ENCODE data around the gene ATF7.

ATF7 gene

DNA sequence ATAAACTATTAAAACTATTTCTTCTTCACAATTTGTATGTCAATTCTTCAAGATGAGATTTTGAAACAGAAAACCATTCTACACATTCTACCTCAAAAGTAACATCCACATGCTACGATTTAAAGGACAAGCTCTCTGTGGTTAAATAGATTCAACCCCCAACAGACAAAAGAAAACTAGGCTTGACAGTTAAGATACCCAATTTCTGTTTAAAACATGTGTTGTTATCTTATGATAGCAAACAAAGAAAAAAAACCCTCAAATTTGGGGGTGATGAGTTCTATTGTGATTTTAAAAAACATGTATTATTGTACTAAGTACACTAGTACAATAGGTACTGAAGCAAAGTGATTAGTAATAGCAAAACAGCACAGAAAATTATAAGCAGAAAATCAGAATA is 33.8 kb downstream of the ATF7 start:
- no peak overlapping the region for H3K4me3 ChIP-seq (ENCODE audit: low read length)
- TF ChIP-seq, protein P1, sequence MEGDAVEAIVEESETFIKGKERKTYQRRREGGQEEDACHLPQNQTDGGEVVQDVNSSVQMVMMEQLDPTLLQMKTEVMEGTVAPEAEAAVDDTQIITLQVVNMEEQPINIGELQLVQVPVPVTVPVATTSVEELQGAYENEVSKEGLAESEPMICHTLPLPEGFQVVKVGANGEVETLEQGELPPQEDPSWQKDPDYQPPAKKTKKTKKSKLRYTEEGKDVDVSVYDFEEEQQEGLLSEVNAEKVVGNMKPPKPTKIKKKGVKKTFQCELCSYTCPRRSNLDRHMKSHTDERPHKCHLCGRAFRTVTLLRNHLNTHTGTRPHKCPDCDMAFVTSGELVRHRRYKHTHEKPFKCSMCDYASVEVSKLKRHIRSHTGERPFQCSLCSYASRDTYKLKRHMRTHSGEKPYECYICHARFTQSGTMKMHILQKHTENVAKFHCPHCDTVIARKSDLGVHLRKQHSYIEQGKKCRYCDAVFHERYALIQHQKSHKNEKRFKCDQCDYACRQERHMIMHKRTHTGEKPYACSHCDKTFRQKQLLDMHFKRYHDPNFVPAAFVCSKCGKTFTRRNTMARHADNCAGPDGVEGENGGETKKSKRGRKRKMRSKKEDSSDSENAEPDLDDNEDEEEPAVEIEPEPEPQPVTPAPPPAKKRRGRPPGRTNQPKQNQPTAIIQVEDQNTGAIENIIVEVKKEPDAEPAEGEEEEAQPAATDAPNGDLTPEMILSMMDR (IDR thresholded peaks at IDR 0.05; ENCODE audit: insufficient read depth, low read depth, low read length, missing control alignments): no peak

GRCh38 chr12:53591301-53592206 is 34.6 kb downstream of the ATF7 start:
- TF ChIP-seq, protein P1 (IDR thresholded peaks at IDR 0.05; ENCODE audit: insufficient read depth, low read depth, low read length, missing control alignments): no peak
- H3K4me3 ChIP-seq (ENCODE audit: low read length): no peak overlapping the region
- DNase-seq (ENCODE audit: low read depth): no peak

More for the DNA sequence above, 33.8 kb downstream of the ATF7 start:
- DNase-seq (ENCODE audit: low read depth): no peak

GRCh38 chr12:53590652-53591051 is 35.5 kb downstream of the ATF7 start:
- DNase-seq (ENCODE audit: low read depth): no peak
- TF ChIP-seq, protein P1 (IDR thresholded peaks at IDR 0.05; ENCODE audit: insufficient read depth, low read depth, low read length, missing control alignments): no peak
- H3K4me3 ChIP-seq (ENCODE audit: low read length): no peak overlapping the region

GRCh38 chr12:53589915-53590314 is 36.3 kb downstream of the ATF7 start:
- DNase-seq (ENCODE audit: low read depth): no peak
- TF ChIP-seq, protein P1 (IDR thresholded peaks at IDR 0.05; ENCODE audit: insufficient read depth, low read depth, low read length, missing control alignments): no peak
- no peak overlapping the region for H3K4me3 ChIP-seq (ENCODE audit: low read length)

DNA sequence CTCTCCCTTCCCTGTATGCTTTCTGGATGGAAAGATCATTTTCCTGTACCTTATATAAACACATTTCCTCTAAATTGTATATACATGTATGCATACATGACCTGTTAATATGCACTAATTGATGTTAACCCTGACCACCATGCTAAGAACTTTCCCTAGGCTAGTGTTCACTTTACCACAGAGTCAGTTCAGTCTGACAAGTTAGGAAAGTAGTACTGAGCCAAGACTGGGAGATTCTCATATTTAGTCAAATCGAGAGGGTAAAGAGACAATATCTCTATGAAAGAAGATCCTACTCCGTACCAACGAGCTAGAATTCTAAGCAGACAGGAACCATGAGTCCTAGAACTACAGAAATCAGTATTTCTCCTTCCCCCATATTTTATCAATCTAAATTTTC is 36.8 kb downstream of the ATF7 start:
- TF ChIP-seq, protein P1 (IDR thresholded peaks at IDR 0.05; ENCODE audit: insufficient read depth, low read depth, low read length, missing control alignments): no peak
- H3K4me3 ChIP-seq (ENCODE audit: low read length): no peak overlapping the region
- DNase-seq (ENCODE audit: low read depth): no peak

DNA sequence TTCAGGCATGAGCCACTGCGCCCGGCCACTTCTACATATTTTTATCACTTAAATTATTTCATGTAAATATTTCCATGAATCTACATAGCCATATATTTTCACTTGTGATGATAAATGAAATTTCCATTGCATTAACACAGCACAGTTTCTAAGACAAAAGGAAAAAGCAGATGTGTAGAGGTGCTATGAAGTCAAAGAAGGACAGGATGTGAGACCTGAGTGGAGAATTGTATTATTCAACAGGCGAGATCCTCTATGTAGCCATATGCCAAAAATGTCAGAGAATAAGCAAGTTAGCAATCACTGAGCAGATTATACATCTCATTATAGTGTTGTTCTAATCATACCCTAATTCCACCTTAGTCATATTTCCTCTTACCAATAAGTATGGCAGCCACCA is 38.1 kb downstream of the ATF7 start:
- TF ChIP-seq, protein P1 (IDR thresholded peaks at IDR 0.05; ENCODE audit: insufficient read depth, low read depth, low read length, missing control alignments): no peak
- H3K4me3 ChIP-seq (ENCODE audit: low read length): no peak overlapping the region
- DNase-seq (ENCODE audit: low read depth): no peak

DNA sequence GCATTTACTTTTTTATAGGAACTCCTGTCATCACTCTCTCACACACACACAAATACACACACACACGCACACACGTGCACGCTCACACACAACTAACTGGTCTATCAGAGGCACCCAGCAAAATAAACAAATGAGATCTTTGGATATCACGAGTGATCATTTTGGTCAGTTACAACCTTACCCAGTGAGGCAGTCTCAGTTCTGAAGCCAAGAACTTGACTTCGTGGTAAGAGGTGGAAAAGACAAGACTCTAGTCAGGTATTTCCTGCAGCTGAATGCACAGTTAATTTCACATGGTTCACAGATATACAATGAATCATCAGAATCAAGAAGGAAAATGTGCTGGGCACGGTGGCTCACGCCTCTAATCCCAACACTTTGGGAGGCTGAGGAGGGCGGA is 39.4 kb downstream of the ATF7 start:
- H3K4me3 ChIP-seq (ENCODE audit: low read length): no peak overlapping the region
- peak; percentile 18 for DNase-seq (ENCODE audit: low read depth)
- TF ChIP-seq, protein P1 (IDR thresholded peaks at IDR 0.05; ENCODE audit: insufficient read depth, low read depth, low read length, missing control alignments): no peak
